ENCODE measurements around the gene SERPINB10.

Gene SERPINB10

DNA sequence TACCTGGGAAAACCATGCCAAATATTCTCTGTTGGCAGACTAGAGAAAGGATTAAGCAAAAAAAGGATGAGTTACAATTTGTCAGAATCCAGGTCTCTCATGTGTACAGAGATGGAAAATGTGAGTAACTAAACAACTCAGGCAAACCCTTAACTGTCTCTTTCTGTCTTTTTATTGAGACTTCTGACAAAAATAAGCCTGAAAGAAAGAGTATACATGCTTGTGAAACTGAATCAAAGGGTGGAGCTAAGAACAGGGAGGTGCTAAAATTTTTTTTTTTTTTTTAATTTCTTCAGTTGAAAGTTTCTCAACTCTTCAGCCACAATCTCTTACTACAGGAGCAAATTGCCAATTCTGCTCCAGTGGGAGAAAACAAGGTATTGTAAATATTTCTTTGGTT is at the start of gene SERPINB10:
Gene SERPINB10, plus strand, starts transcription at position 295 of the 400 bp plus-strand sequence. CDS start 7,553 bp downstream, outside the sequence.
- no peak for DNase-seq (ENCODE audit: low read depth in 1 of 2, low spot score in 1 of 2)

GRCh38 chr18:63858456-63858855 is 49.3 kb upstream of the SERPINB10 start:
- DNase-seq (ENCODE audit: low read depth in 1 of 2, low spot score in 1 of 2), result no peak

- DNase-seq (ENCODE audit: low read depth in 1 of 2, low spot score in 1 of 2), result no peak
Measured at GRCh38 chr18:63859781-63860475, 47.8 kb upstream of the SERPINB10 start.

DNA sequence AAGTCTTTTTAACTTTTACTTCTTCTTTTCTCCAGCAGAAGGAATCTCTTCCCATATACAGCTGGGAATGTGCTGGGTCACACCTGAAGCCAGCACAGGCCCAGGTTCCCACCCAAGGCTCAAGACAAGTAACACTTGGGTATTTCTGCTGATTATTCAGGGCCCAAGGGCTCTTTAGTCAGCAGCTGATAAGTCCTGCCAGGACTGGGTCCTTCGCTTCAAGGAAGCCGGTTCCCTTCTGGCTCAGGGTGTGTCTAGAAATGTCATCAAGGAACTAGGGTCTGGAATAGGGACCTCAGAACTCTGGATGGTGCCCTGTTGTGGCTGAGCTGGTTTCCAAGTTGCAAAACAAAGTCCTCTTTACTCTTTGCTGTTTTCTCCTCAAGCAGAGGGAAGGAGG is 47.2 kb upstream of the SERPINB10 start:
- no peak for DNase-seq (ENCODE audit: low read depth in 1 of 2, low spot score in 1 of 2)

DNA sequence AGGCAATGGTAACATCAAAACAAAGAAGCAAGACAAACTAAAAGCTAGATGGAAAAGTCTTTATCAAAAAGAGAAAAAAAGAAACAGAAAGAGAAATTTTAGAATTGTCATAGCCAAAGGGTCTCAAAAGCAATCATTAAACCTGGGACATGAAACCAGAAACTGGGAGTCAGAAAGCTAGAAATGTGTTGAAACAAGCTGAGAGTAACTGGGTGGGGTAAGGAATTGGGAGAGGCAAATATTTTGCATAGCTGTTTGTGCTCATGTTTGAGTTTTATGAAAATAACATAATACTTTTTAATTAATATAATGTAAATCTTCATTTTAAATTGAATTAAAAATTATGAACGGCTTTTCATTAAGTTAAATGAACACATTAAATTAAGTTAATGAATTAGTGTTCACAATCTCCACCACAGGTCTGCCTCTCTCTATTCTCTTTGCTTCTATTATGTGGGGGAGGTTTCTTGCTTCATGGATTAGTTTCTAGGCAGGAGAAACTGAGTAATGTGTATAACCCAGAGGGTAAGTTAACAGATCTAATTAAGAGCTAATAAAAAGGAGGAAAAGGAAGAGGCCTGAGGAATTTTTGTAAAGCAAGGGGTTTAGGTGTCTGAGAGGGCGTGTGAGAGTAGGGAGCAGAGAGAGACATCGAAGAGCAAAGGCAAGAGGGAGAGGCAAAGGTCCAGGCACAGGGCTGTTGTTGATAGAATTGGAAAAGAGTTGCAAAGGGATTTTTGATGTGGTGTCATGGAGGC is 40.2 kb upstream of the SERPINB10 start:
- no peak for DNase-seq (ENCODE audit: low read depth in 1 of 2, low spot score in 1 of 2)

DNA sequence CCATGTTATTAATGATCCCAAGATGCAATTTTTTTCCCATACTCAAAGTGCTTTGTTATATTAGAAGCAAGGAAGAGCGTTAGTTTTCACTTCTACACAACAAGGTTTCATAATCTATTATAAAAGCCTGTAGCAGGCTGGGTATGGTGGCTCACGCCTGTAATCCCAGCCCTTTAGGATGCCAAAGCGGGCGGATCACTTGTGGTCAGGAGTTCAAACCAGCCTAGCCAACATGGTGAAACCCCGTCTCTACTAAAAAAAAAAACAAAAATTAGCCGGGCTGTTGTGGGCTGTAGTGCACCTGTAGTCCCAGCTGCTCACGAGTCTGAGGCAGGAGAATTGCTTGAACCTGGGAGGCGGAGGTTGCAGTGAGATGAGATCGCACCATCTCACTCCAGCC is 39.2 kb upstream of the SERPINB10 start:
- DNase-seq (ENCODE audit: low read depth in 1 of 2, low spot score in 1 of 2), result no peak

- no peak for DNase-seq (ENCODE audit: low read depth in 1 of 2, low spot score in 1 of 2)
Measured at GRCh38 chr18:63869374-63869773, 38.4 kb upstream of the SERPINB10 start.

DNA sequence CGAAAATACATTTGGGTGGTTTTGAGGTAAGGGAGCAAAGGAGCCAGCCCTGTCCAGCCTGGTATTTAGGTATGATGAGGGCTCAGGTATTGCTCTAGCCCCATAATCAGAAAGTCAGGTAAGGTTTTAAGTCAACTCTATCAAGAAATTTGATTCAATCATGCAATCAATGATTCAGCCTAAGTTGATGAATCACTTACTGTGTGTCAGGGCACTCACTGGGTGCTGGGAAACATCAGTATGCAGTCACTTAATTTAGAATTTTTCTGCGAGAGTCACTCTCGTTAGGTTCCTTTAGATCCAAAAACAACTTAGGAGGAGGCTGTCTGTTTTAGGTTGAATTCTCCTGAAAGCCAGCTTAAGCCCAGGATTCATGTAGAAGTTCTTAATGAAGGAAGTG is 37.9 kb upstream of the SERPINB10 start:
- DNase-seq (ENCODE audit: low read depth in 1 of 2, low spot score in 1 of 2), result no peak

DNA sequence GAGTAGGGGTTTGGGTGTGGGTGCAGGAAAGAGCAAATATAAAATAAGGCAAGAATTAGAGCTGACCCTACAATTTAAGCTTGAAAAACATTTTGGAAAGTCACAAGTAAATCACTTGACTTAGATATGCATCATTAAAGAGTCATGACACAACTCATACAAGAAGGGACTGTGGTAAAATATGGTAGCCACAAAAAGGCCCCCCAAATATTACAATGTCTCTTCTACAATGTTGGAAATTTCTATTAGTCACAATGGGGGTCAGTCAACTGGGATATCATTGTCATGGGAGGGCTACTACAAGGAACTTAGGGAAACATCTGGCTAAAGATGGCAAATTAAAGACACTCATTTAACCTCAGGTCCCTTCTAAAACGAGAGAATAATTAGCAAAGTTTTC is 35.9 kb upstream of the SERPINB10 start:
- DNase-seq (ENCODE audit: low read depth in 1 of 2, low spot score in 1 of 2), result no peak

- DNase-seq (ENCODE audit: low read depth in 1 of 2, low spot score in 1 of 2), result no peak
Measured at GRCh38 chr18:63872586-63872985, 35.2 kb upstream of the SERPINB10 start.

GRCh38 chr18:63878343-63878742 is 29.4 kb upstream of the SERPINB10 start:
- DNase-seq (ENCODE audit: low read depth in 1 of 2, low spot score in 1 of 2), result no peak

GRCh38 chr18:63878925-63879324 is 28.8 kb upstream of the SERPINB10 start:
- DNase-seq (ENCODE audit: low read depth in 1 of 2, low spot score in 1 of 2), result no peak

DNA sequence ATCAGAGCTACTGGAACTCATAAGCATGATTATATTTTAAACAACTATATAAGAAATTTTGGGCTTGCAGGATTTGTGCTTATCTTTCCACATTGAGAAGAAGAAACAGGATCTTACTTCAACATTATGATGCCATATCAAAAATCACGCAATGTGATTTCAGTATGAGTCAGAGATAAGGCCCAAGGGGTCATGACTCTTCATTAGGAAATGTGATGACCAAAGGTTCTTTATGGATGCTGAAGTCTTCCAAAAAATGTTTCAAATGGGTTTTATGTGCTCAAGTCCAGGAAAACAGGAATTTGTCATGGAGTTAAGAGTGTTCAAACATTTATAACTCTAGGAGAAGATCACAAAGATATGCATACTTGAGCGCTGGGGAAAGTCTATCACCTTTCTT is 28.0 kb upstream of the SERPINB10 start:
- no peak for DNase-seq (ENCODE audit: low read depth in 1 of 2, low spot score in 1 of 2)

GRCh38 chr18:63881851-63882250 is 25.9 kb upstream of the SERPINB10 start:
- no peak for DNase-seq (ENCODE audit: low read depth in 1 of 2, low spot score in 1 of 2)

DNA sequence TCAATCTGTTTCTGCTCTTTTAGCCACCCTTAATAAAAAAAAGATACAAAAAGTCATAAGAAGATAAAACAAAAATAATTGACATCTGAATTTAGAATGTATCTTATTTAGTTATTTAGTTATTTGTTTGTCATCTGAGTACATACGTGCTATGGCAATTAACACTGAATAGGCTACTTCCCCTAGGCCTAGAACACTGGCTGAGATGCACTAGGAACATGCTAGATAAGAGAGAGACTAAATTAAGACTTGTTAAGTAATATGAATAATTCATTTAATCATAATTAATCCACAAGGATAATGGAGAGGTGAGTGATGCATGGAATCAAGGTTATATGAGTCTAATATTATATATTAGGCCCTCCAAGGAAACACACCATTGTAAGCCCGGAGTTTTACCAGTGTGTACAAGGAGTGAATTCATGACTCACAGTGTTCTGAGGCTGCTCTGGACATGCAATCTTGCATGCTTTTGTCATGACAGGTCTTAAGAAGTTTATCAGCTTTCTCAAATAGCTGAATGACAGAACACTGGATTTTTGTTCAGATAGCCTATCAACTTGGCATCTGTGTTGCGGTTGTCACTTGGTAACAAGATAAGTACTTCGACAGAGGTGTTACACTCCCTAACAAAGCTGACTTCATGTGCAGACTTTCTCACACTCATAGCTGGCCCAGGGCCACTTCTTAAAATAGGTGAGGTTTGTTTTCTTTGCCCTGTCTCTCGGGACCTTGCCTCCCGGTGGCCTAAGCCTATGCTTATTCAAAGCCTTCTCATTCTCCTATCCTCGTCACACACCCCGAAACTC is 25.2 kb upstream of the SERPINB10 start:
- DNase-seq (ENCODE audit: low read depth in 1 of 2, low spot score in 1 of 2), result no peak

DNA sequence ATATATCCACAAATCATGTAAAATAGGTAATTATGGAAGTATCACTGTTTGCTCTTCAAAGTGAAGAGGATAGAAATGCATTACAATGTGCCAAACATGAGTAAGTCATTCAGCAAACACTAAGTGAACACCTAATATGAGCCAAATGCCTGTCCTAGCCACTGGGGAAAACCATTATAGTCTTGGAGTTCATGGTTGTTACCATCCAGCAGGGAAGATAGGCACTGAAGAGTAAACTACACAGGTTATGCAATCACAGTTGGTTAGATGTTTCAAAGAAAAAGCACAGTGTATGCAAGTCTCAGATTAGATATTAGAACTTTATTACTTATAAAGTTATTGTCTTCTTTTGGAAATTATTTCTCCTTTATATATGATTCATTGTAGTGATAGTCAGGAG is 24.1 kb upstream of the SERPINB10 start:
- no peak for DNase-seq (ENCODE audit: low read depth in 1 of 2, low spot score in 1 of 2)

DNA sequence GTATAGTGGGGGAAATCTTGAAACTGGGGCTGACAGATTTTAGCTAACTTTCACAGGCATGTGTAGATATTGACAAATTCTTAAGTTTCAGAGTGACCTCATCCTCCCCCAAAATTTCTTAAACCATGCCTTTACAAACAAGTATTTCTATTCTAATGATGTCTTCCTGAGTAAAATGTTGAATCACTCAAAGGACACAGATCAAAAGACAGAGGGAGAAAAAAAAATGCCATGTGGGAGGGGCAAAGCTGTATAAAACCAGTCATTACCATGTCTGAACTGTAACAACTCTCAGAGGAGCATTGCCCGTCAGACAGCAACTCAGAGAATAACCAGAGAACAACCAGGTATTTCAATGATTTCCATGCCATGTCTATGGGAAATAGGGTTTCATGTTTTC is 20.3 kb upstream of the SERPINB10 start, which contains the start of gene SERPINB2:
Gene SERPINB2, plus strand, starts transcription at position 282 of the 400 bp plus-strand sequence. CDS start 3,740 bp downstream, outside the sequence.
- DNase-seq (ENCODE audit: low read depth in 1 of 2, low spot score in 1 of 2), result no peak

GRCh38 chr18:63888470-63889190 is 19.1 kb upstream of the SERPINB10 start:
- no peak for DNase-seq (ENCODE audit: low read depth in 1 of 2, low spot score in 1 of 2)

DNA sequence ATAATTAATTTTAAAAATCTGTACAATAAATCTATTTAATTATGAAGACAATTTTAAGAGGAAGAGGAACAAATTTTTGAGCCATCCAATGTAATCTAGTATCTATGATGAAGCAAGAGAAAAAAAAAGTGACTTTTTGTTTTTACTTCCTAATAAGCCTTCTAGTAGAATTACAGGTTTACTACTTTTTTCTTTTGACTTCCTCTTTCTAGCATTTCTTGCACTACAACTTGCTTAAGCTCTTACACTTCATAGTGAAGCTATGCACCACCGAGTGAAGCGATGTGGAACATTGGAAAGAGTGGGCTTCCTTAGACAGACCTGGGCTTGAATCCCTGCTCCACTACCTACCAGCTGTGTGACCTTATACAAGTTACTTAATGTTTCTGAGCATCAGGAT is 18.1 kb upstream of the SERPINB10 start:
- DNase-seq (ENCODE audit: low read depth in 1 of 2, low spot score in 1 of 2), result no peak

DNA sequence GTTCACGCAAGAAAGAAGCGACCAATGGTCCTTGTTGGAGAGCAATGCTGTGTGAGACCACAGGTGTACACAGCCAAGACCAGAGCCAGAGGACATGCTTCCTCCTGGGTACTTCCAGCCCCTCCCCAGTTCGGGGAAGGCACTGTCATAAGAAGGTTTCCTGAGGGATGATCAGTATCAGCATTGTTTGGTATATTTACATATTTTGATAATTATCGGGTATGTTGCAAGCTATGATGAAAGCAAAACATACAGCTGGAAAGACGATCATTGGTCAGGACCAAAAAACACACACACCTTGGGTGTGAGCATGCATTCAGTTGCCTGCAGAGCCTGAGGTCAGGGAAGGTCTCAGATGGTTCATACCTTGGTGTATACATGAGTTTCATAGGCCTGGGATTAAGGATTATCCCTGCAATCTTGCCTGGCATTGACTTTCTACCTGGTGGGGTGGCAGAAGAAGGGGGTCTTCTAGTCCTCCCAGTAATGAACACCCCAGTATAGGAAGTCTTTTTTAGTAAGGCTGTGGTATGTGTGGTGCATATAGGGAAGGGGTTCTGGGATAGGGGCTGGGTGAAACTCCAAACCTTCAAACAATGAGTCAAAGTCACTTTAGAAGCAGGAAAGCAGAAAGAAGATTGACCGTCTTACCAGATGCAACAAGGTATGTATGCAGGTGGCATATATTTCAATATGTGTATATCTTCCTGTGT is 17.4 kb upstream of the SERPINB10 start:
- DNase-seq (ENCODE audit: low read depth in 1 of 2, low spot score in 1 of 2), result no peak

DNA sequence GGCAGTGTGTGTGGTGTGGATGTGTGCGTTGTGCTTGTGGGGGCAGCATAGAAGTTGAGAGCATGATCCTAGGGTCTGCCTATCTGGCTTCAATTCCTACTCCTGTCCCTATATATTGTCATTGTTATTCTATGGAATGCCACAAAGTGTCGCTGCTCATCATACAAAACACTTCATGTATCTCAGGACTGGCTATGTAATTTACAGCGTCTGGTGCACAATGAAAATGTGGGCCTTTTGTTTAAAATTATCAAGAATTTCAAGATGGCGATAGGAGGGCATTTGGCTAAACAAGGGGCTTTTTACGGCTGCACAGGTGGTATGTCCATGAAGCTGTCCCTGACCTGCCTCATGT is 16.8 kb upstream of the SERPINB10 start:
- DNase-seq (ENCODE audit: low read depth in 1 of 2, low spot score in 1 of 2), result no peak

Data from activated T-helper 1 cell treated with anti-CD3 and anti-CD28 coated beads, Interleukin-2, amount 50 U/mL, for 16 hours (primary cell).